PFSK-1 (cell line): ENCODE measurements around the gene TEAD3.

Source experiments
- FOXP2 ChIP-seq: optimal IDR thresholded peaks from 2 replicates; pipeline ENCODE3; 2011; ENCODE audit warnings: borderline replicate concordance, control low read depth, inconsistent platforms; ENCODE audit not compliant: insufficient read depth; ENCODE audit errors: extremely low read length, extremely low read depth
- POLR2AphosphoS5 ChIP-seq: IDR thresholded peaks from 2 replicates; pipeline ENCODE4 v1.6.1; 2012; ENCODE audit warnings: low read depth, mild to moderate bottlenecking, control low read depth, low read length, moderate library complexity
- SIN3A ChIP-seq: IDR thresholded peaks from 2 replicates; pipeline ENCODE4 v1.6.1; 2012; ENCODE audit warnings: mild to moderate bottlenecking, low read length, moderate library complexity, borderline replicate concordance; ENCODE audit not compliant: insufficient read depth
- TAF1 ChIP-seq: IDR thresholded peaks from 2 replicates; pipeline ENCODE4 v1.6.1; 2012; ENCODE audit warnings: low read length, control low read depth, borderline replicate concordance; ENCODE audit not compliant: insufficient read depth
- TF ChIP-seq, protein P1 (sequence below), 2 experiments: IDR thresholded peaks; 2 replicates each; pipeline versions ENCODE4 v1.6.1 to v1.8.0; 2011 to 2012; ENCODE audit warnings: low read depth in 2 of 2, low read length in 2 of 2, control low read depth in 1 of 2, inconsistent platforms in 1 of 2, mild to moderate bottlenecking in 1 of 2, moderate library complexity in 1 of 2; ENCODE audit not compliant: insufficient read depth in 1 of 2

DNA sequence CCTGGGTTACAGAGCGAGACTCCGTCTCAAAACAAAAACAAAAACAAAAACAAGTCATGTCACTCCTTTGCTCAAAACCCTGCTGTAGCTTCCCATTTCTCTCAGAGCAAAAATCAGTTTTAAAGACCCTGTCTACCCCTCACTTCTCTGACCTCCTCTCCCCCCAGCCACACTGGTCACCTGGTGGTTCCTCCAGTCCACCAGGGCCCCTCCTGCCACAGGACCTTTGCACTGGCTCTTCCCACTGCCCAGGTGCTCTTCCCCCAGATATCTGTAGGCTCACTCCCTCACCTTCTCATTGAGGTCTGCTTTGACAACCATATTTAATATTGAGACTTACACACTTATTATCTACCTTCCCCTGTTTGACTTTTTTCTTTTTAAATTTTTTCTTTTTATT lies 4.9 kb upstream of the TEAD3 start:
- TF ChIP-seq, protein P1, sequence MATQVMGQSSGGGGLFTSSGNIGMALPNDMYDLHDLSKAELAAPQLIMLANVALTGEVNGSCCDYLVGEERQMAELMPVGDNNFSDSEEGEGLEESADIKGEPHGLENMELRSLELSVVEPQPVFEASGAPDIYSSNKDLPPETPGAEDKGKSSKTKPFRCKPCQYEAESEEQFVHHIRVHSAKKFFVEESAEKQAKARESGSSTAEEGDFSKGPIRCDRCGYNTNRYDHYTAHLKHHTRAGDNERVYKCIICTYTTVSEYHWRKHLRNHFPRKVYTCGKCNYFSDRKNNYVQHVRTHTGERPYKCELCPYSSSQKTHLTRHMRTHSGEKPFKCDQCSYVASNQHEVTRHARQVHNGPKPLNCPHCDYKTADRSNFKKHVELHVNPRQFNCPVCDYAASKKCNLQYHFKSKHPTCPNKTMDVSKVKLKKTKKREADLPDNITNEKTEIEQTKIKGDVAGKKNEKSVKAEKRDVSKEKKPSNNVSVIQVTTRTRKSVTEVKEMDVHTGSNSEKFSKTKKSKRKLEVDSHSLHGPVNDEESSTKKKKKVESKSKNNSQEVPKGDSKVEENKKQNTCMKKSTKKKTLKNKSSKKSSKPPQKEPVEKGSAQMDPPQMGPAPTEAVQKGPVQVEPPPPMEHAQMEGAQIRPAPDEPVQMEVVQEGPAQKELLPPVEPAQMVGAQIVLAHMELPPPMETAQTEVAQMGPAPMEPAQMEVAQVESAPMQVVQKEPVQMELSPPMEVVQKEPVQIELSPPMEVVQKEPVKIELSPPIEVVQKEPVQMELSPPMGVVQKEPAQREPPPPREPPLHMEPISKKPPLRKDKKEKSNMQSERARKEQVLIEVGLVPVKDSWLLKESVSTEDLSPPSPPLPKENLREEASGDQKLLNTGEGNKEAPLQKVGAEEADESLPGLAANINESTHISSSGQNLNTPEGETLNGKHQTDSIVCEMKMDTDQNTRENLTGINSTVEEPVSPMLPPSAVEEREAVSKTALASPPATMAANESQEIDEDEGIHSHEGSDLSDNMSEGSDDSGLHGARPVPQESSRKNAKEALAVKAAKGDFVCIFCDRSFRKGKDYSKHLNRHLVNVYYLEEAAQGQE (IDR thresholded peaks at IDR 0.05; ENCODE audit: insufficient read depth in 1 of 2, low read depth in 2 of 2, low read length in 2 of 2): no peak
- TF ChIP-seq POLR2AphosphoS5 (no peak), SIN3A (no peak), TAF1 (no peak), FOXP2 (no peak)
